ENCODE measurements around the gene OR8A1.

DNA sequence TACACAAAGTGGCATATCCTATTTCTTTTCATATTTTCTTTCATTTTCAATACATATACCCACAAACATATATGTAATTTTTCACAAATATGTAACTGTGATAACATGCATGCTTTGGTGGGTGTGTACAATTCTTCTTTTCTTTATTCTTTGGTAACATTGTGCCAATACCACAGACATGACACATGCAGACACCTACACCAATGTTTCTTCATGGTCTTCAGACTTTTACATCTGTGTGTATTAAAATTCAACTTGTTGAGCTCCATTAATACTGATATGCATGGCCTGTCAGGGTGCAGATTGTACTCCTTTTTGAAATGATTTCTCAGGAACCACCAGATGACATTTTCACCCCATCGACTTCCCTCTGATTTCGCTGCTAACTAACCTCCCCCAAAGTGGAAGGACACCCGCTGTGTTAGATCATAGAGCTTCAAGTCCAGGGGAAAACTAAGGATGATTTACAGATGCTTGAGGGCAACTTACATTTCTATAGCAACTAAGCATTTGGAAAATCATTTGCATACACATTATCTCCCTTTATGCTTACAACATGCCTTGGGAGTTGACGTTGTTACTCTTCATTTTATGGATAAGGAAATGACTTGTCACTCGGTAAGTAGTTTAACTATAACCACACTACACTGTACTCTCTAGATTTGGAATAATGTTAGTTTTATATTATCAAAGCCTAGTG is 31.0 kb downstream of the OR8A1 start:
- TF ChIP-seq, protein P1, sequence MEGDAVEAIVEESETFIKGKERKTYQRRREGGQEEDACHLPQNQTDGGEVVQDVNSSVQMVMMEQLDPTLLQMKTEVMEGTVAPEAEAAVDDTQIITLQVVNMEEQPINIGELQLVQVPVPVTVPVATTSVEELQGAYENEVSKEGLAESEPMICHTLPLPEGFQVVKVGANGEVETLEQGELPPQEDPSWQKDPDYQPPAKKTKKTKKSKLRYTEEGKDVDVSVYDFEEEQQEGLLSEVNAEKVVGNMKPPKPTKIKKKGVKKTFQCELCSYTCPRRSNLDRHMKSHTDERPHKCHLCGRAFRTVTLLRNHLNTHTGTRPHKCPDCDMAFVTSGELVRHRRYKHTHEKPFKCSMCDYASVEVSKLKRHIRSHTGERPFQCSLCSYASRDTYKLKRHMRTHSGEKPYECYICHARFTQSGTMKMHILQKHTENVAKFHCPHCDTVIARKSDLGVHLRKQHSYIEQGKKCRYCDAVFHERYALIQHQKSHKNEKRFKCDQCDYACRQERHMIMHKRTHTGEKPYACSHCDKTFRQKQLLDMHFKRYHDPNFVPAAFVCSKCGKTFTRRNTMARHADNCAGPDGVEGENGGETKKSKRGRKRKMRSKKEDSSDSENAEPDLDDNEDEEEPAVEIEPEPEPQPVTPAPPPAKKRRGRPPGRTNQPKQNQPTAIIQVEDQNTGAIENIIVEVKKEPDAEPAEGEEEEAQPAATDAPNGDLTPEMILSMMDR (IDR thresholded peaks at IDR 0.05): no peak
- TF ChIP-seq POLR2A (IDR thresholded peaks at IDR 0.05; ENCODE audit: low read depth): no peak

Measured in esophagus muscularis mucosa (tissue), 3 donors.